ENCODE data around the gene LRRC41.

The LRRC41 gene

GRCh38 chr1:46303038-46303871 lies at the start of gene LRRC41, which contains the start of gene UQCRH (continued):
- TF ChIP-seq PRDM2 (tag by site-specific recombination; IDR thresholded peaks at IDR 0.05; ENCODE audit: borderline replicate concordance) (no peak), ZBTB20 (tag by site-specific recombination; IDR thresholded peaks at IDR 0.05) (peak; percentile 70; the same call in 1 of the 2 replicates), ZNF639 (tag by site-specific recombination; IDR thresholded peaks at IDR 0.05) (peak; percentile 93), YY1 (tag by site-specific recombination; IDR thresholded peaks at IDR 0.05) (peak; percentile 100), TCF7L2 (IDR thresholded peaks at IDR 0.05; ENCODE audit: borderline replicate concordance, low read depth, low read length) (peak; percentile 41; the same call in 1 of the 2 replicates), SALL2 (tag by site-specific recombination; IDR thresholded peaks at IDR 0.05; ENCODE audit: borderline replicate concordance) (no peak), ZFP3 (tag by site-specific recombination; IDR thresholded peaks at IDR 0.05; ENCODE audit: low read depth) (no peak), KLF10 (tag by site-specific recombination; IDR thresholded peaks at IDR 0.05) (peak; percentile 43), ZNF223 (tag by site-specific recombination; IDR thresholded peaks at IDR 0.05) (no peak), ZSCAN23 (tag by site-specific recombination; IDR thresholded peaks at IDR 0.05) (no peak), ZNF404 (tag by site-specific recombination; IDR thresholded peaks at IDR 0.05) (no peak), KLF16 (tag by site-specific recombination; IDR thresholded peaks at IDR 0.05) (0 out of 2 replicates have a peak, but pooled peaks have one; percentile 33), ZBTB11 (tag by site-specific recombination; conservative IDR thresholded peaks at IDR 0.05; ENCODE audit: low read depth) (peak; percentile 96), RBAK (tag by site-specific recombination; IDR thresholded peaks at IDR 0.05) (no peak), PRDM4 (tag by site-specific recombination; IDR thresholded peaks at IDR 0.05) (no peak), ZFHX2 (tag by site-specific recombination; conservative IDR thresholded peaks at IDR 0.05) (no peak), ZNF843 (tag by site-specific recombination; IDR thresholded peaks at IDR 0.05) (no peak; the same call in 1 of the 2 replicates), ZNF629 (tag by site-specific recombination; IDR thresholded peaks at IDR 0.05) (peak; percentile 86), TRIM28 (IDR thresholded peaks at IDR 0.05; ENCODE audit: borderline replicate concordance, low read length) (0 out of 2 replicates have a peak, but pooled peaks have one; percentile 36), ZFP69B (tag by site-specific recombination; IDR thresholded peaks at IDR 0.05) (no peak), ZNF248 (tag by site-specific recombination; IDR thresholded peaks at IDR 0.05) (no peak), OVOL3 (tag by site-specific recombination; IDR thresholded peaks at IDR 0.05) (peak; percentile 48; the same call in 1 of the 2 replicates), ZNF37A (tag by site-specific recombination; IDR thresholded peaks at IDR 0.05) (no peak)

All from HEK293 (cell line).